Measurements from ENCODE around the gene ALKBH1.
"Not testable (repeated sequence)": the region's sequence is repeated elsewhere in the genome, so short reads cannot be mapped to it uniquely, and the experiment has no call there.

Gene ALKBH1

DNA sequence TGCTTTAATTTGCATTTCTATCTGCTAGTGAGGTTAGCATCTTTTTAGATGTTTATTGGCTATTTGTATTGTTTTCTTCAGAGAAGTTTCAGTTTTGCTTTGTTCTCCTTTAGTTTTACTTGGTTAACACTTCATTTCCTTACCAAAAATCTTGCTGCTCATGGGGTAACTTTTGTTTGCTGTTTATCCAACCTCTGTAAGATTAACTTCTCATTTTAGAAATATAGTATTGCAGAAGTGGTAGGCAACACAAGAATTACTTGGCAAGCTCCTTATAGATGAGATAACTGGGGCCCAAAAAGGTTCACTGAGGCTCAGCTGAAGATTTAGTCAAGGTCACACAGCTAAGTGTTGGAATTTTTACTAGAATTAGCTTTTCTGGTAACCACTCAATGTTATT, 40.5 kb downstream of the ALKBH1 start:
- no peak for DNase-seq

DNA sequence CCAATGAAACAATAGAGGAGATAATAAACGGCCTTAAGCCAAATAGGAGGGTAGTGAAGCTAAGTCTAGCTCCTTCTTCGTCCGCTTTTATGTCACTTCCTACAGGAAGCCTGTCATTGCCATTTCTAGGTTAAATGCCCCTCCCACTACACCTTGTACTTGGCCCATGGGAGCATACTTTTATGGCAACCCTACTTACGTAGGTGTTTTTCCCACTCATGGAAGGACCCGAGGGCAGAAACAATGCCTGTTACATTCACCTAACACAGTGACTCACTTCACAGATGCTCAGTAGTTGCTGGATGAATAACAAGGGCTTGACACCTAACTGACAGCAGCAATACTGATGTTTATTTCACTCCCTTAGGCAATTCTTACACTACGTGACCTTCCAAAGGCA, 44.5 kb downstream of the ALKBH1 start:
- peak; percentile 47 for DNase-seq

DNA sequence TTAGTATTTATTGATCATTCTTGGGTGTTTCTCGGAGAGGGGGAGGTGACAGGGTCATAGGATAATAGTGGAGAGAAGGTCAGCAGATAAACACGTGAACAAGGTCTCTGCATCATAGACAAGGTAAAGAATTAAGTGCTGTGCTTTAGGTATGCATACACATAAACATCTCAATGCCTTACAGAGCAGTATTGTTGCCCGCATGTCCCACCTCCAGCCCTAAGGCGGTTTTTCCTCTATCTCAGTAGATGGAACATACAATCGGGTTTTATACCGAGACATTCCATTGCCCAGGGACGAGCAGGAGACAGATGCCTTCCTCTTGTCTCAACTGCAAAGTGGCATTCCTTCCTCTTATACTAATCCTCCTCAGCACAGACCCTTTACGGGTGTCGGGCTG, 46.3 kb downstream of the ALKBH1 start:
- not testable (repeated sequence) for DNase-seq

DNA sequence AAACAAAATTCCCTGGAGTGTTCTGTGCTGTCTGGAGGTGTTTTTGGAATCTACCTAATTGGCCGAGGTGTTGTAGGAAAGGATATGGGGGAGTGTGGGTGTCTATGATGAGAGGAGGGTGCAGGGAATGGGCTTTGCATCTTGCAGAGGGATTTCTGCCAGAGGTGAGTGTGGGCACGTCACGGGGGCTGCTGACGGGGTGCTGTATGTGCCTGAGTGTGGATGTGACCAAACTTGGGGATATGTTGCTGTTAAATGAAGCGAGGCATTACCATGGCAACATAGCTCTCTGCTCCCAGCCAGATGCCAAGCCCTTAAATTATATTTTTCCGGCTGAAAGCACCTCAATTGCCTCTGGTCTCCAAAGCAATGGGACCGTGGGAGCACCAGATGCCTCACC, 47.1 kb downstream of the ALKBH1 start:
- DNase-seq = peak; percentile 31

DNA sequence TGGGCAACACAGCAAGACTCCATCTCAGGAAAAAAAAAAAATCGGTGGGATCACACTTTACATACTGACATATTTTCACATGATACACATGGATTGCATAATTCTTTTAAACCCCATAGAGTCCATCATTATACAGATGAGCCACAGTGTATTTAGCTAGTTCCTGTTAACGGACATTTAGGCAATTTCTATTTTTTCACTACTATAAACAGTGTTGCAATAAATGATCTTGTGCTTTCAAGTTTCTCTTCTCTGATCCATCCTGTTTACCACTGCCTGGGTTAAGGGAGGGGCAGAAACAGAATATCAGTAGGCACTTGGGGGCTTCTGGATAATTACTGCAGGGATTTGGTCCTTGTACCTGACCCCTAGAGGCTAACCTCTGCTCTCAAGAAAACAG, 48.0 kb downstream of the ALKBH1 start:
- DNase-seq = no peak

DNA sequence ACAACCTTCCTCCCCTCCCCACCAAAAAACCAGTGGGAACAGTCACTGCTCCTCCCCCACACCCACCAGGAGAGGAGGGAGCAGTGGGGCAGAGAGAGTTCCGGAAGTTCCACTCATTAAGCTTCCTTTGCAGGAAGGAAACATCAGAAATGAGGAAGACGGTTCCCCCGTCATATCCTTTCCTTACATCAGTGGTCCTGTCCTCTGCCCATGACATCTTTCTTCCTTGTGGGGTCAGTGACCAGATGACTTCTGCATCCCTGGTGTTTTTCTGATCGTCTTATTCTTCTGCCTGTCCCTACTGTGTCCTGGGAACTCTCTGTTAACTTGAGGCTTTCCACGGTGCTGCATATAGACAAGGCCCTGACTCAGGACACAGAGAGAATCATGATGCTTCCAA, 50.5 kb downstream of the ALKBH1 start:
- no peak for DNase-seq

DNA sequence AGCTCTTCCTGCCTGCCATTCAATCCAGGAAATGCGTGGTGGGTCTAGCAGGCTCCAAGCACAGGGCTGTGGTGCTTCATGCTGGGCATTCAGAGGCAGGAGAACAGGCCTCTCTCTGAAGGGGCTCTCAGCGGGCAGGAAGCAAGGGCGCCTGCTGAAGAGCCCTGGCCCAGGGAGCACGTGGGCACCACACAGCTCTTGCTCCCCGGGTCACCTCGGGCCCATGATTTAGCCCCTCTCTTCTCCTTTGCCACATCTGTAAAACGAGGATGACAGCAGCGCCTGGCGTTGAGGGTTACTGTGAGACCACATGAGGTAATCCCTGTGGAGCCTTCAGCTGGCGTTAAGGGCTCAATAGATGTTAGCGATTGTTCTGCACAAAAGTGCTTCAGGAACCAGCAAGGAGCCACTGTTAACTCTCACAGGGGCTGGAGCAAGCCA, 53.8 kb downstream of the ALKBH1 start:
- no peak for DNase-seq

DNA sequence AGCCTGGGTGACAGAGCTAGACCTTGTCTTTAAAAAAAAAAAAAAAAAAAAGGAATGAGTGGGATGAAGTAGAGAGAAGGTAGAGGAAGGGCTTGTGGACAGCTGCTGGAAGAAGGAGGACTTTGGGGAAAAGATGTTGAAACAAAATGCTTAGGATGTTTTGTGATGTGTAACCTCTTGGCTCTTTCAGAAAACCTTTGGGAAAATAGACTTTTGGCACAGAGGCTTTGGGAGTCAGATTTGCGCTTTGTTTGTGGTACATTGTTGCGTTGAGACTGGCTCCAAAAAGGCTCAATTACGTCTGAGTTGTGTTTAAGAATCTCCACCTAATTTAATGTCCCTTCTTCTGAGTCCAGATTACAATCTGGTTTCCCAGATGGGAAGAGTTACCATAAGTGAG, 58.5 kb downstream of the ALKBH1 start:
- no peak for DNase-seq

DNA sequence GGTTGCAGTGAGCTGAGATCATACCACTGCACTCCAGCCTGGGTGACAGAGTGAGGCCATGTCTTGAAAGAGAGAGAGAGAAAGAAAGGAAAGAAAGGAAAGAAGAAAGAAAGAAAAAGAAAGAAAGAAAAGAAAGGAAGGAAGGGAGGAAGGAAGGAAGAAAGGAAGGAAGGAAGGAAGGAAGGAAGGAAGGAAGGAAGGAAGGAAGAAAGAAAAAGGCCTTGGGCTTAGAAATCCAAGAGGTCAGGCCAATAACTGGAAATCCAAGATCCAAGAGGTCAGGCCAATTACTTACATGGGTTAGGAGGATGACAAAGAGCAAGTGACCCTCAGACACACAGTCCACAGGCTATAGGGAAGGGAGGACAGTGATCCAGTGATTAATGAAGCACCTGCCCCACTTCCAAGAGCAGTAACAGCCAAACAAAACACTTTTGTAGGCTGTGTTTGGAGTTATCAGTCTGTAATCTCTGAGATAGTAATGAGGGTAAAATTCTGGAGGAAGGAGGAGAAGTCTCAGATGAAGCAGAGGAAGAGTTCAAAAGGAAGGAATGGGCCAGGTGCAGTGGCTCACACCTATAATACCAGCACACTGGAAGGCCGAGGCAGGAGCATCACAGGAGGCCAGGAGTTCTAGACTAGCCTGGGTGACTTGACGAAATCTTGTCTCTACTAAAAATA, 59.2 kb downstream of the ALKBH1 start:
- no peak for DNase-seq

DNA sequence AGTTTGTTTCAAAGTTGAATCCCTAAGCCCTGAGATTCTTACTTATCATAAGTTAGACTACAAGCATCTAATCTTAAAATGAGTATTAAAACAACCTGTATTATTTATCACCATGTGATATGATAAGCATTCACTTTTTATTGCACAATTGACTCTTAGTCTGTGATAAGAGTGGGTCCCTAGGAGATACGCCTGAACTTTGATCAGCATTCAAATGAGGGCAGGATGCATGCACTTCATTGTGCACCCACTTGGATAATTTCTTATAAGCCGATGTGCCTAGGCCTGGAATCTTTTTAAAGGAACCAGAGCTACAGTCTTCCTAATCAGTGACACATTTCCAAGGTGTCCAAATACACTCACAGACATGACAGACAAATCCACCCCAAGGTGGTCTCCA, 60.0 kb downstream of the ALKBH1 start:
- no peak for DNase-seq

DNA sequence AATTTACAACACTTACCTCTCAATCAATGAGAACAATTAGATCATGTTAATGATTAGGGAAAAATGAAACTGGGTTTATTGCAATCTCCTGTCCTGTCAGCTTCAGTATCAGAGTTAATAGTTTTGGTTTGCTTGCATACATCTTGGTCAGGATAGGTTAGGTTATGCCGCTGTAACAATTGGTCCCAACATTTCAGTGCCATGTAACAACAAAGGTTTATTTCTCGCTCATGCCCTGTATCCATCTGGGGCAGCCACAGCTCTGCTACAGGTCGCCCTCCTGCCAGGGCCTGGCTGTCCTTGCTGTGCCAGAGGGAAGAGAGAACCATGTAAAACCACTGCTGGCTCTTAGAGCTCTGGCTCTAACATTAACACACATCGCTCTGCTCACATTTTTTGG, 60.9 kb downstream of the ALKBH1 start:
- DNase-seq = no peak

DNA sequence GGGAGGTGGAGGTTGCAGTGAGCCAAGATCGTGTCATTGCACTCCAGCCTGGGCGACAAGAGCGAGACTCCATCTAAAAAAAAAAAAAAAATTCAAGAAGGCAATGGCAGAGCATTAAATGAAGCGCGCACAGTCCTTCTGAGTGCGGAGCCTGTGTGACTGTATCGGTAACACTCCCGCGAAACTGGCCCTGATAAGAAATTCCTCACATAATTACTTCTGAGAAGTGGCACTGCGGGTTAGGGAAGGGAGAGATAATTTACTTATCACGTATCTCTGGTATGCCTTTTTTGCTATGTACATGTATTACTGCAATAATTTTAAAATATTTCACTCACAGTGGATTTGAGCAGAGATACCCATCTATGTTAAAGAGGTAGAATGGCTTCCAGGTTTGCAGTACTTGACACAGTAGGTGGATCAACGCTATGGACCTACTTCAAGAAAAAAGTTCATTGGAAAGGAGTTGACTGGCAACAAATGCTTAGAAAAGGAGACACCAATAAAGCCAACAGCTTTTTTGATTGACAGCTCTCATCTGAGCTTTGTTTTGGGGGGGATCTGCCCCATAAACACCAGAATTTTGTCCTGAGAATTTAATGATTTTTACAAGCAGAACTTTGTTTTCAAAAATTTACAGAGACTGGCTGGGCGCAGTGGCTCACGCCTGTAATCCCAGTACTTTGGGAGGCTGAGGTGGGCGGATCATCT, 62.1 kb downstream of the ALKBH1 start:
- DNase-seq = no peak

DNA sequence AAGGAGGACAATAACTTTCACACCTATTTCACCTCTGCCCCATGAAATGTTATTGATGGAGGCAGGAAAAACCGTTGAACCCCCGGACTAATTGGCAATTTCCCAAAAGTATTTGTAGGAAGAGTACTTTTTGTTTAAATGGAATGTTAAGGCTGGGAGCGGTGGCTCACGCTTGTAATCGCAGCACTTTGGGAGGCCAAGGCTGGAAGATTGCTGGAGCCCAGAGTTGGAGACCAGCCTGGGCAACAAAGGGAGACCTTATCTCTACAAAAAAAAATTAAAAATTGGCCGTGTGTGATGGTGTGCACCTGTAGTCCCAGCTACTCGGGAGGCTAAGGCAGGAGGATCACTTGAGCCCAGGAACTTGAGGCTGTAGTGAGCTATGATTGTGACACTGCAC, 65.4 kb downstream of the ALKBH1 start:
- no peak for DNase-seq

DNA sequence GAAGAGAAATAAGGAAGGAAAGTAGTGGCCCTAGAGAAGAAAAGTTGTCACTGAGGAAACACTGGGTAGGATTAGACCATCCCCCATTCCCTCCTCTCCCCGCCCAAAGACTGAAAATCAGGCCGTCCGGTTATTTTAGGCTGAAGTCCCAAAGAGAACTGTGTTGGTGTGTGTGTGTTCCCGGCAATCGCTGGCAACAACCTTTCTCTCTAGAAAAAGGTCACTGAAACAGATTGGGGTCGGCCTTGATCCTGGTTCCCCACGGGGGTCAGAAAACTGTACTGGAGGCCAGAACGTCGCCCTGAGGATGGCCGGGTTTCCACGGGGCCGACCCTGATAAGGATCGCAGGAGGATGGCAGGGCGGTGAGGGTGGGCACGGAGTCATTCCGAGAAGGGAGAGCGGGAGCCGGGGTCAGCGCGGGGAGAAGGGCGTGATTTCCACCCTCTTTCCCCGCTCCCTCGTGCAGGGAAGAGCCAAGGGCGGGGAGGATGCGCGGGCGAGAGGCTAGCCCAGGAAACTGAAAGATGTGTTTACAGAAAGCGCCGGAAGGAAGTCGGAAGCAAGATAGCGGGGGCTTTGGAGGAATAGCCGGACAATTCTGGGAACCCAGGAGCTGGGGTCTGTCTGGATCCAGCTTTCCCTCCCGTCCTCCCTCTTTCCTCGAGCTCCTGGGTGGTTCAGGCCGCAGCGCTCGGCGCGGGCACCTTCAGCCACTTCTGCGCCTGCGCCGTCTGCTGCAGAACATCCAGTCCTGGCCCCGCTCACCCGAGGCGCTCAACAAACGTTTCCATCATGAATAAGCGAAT, 66.1 kb downstream of the ALKBH1 start:
- no peak for DNase-seq

DNA sequence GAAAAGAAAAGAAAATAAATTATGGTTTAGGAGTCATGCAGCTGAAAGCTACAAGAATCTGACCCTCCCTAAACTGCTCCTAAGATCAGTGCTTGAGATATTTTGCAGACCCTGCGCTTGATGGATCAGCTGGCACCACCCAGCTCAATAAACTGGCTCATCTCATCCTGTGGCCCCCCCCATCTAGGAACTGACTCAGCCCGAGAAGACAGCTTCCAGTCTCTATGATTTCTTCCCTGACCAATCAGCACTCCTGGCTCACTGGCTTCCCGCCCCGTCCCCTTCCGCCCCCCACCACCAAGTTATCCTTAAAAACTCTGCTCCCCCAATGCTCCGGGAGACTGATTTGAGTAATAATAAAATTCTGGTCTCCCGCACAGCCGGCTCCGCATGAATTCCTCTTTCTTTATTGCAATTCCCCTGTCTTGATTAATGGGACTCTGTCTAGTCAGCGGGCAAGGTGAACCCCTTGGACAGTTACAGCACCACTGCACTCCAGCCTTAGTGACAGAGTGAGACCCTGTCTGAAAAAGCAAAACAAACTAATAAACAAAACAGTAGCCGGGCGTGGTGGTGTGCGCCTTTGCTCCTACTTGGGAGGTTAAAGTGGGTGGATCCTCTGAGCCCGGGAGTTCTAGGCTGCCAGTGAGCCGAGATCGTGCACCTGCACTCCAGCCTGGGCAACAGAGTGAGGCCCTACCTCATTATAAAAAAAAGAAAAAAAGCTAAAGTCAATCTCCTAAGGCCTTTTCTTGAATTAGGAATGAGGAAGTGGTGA, 66.9 kb downstream of the ALKBH1 start:
- DNase-seq = peak; percentile 63

DNA sequence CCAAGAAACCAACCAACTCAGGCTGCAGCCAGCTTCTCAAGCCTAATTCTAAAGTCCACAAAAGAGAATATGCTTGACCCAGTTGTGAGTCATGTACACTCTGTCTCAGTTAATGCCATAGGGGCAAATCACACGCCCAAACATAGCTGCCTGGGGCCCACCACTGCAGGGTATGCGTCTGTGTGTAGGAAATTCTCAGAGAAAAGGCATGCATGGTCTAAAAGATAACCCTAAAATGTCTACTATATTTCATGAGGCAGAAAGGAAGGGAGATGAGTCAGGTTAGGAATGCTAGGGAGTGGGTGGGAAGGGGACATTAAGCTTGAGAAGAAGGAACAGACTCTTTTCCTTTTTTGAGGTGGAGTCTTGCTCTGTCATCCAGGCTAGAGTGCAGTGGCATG, 69.1 kb downstream of the ALKBH1 start:
- DNase-seq = peak; percentile 79

DNA sequence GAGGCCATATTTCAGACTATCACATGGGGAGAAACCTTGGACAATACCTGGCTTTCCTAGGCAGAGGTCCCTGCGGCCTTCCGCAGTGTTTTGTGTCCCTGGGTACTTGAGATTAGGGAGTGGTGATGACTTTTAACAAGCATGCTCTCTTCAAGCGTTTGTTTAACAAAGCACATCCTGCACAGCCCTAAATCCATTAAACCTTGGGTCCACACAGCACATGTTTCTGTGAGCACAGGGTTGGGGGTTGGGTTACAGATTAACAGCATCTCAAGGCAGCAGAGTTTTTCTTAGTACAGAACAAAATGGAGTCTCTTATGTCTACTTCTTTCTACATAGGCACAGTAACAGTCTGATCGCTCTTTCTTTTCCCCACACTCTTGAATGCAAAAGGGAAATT, 72.0 kb downstream of the ALKBH1 start:
- not testable (repeated sequence) for DNase-seq

DNA sequence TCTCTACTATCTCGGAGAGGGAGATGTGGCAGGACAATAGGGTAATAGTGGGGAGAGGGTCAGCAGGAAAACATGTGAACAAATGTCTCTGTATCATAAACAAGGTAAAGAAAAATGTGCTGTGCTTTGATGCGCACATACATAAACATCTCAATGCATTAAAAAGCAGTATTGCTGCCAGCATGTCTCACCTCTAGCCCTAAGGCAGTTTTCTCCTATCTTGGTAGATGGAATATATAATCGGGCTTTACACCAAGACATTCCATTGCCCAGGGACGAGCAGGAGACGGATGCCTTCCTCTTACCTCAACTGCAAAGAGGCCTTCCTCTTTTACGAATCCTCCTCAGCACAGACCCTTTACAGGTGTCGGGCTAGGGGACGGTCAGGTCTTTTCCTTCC, 72.4 kb downstream of the ALKBH1 start:
- not testable (repeated sequence) for DNase-seq

DNA sequence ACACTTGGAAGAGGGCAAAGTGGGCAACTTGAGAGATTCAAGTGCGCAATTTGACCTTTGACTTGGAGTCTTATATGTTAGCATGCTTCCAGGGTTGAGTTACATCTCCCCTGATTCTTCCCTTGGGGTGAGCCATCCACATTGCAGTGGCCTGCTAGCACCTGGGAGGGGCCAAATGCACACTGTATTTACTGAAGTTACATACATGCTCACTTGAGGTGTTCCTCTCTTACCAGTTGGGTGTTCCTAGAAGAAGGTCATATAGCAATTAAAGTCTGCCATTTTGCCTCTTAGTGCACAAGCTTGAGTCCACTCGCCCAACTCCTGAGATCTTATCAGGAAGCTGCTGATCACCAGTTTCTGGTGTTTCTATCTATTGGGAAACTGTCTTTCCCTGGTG, 77.7 kb downstream of the ALKBH1 start:
- no peak for DNase-seq

DNA sequence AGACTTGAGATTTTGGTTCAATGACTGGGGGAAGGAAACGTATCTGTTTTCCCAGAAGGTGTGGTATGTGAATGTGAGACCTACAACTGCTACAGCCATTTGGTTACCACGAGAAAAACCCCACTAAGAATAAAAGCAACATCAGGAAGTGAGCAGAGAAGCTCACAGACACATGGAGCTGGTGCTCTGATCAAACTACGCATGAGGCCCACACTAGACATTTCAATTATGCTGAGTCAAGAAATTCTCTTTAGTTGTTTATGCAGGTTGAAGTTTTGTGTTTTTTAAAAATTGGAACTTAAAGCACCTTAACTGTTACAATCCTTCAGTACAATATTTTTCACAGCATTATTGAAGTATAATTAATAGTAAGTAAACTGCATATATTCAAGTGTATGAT, 82.5 kb downstream of the ALKBH1 start:
- no peak for DNase-seq

DNA sequence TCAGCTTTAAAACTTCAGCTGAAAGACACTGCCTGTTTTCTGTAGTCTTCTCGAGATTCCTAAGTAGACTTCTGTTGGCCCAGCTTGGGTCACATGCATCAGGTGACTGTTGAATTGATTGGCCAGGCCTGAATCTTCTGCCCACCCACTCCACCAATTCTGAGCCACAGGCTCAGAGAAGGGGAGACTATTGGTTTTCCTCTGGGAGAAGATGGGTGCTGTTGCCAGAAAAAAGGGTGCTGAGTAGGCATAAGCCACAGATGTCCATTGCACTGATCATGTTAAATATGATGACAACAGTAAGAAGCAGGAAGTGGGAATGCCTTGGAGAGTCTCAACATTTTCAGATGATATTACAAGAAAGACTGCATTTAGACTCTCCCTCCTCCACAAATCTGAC, 84.6 kb downstream of the ALKBH1 start:
- DNase-seq = no peak

Data from kidney glomerular epithelial cell (primary cell).